Measurements from ENCODE around the gene ADAMTS12. TPM values are rescaled to one million over a fixed set of nuclear protein-coding genes. Genes with fewer than 3 reads are reported as not detected.
"Not testable (repeated sequence)": the region's sequence is repeated elsewhere in the genome, so short reads cannot be mapped to it uniquely, and the experiment has no call there.

ADAMTS12 gene
- total RNA-seq, 1 experiment from 2014 or later, result 1.2 TPM

DNA sequence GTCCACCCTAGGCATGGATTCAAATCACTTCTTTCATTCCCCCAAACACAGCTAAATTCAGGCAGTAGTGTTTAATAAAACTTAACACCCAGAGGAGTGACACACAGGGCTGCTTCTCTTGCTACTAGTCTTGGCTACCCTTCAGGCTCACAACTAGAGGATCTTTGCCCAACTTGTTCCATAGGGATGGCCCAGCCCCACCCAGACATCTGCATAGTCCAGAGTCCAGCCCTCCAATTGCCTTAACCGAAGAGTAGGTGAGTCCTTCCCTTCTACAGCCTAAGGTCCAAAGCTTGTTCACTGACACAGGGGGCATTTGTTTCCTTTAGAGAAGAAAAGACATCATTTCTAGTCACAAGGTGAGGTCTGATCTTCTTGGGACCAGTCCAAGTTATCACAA lies 29.2 kb upstream of the ADAMTS12 start:
- BruUV-seq (replicated peaks), result no TSS peak
- Mint-ChIP-seq H3K9me3 (ENCODE audit: low read depth, unreplicated experiment) (peaks cover 7% of the 10 kb centered on the region), H3K27ac (ENCODE audit: unreplicated experiment) (no peak overlapping the region), H3K27me3 (ENCODE audit: unreplicated experiment) (peaks cover 42% of the 10 kb centered on the region), H3K4me1 (ENCODE audit: low read depth, unreplicated experiment) (no peaks in the 10 kb centered on the region), H3K36me3 (ENCODE audit: insufficient read depth, unreplicated experiment) (no peaks in the 10 kb centered on the region), H3K4me3 (ENCODE audit: low read depth, unreplicated experiment) (no peak overlapping the region)
- TF ChIP-seq, protein P1, sequence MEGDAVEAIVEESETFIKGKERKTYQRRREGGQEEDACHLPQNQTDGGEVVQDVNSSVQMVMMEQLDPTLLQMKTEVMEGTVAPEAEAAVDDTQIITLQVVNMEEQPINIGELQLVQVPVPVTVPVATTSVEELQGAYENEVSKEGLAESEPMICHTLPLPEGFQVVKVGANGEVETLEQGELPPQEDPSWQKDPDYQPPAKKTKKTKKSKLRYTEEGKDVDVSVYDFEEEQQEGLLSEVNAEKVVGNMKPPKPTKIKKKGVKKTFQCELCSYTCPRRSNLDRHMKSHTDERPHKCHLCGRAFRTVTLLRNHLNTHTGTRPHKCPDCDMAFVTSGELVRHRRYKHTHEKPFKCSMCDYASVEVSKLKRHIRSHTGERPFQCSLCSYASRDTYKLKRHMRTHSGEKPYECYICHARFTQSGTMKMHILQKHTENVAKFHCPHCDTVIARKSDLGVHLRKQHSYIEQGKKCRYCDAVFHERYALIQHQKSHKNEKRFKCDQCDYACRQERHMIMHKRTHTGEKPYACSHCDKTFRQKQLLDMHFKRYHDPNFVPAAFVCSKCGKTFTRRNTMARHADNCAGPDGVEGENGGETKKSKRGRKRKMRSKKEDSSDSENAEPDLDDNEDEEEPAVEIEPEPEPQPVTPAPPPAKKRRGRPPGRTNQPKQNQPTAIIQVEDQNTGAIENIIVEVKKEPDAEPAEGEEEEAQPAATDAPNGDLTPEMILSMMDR (IDR thresholded peaks at IDR 0.05; ENCODE audit: unreplicated experiment), result no peak
- intact Hi-C loops (cut with micrococcal nuclease; ENCODE audit: unreplicated experiment), result no loop called here
- CTCF ChIA-PET, result no interaction called here
- DNase-seq, result no peak

DNA sequence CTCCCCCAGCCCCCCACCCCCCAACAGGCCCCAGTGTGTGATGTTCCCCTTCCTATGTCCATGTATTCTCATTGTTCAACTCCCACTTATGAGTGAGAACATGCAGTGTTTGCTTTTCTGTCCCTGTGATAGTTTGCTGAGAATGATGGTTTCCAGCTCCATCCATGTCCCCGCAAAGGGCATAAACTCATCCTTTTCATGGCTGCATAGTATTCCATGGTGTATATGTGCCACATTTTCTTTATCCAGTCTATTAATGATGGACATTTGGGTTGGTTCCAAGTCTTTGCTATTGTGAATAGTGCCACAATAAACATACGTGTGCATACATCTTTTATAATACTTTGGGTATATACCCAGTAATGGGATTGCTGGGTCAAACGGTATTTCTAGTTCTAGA lies 23.1 kb upstream of the ADAMTS12 start:
- BruUV-seq (replicated peaks); H3K36me3 Mint-ChIP-seq (ENCODE audit: insufficient read depth, unreplicated experiment); CTCF ChIA-PET; H3K9me3 Mint-ChIP-seq (ENCODE audit: low read depth, unreplicated experiment); H3K4me1 Mint-ChIP-seq (ENCODE audit: low read depth, unreplicated experiment); H3K4me3 Mint-ChIP-seq (ENCODE audit: low read depth, unreplicated experiment); DNase-seq; intact Hi-C loops (cut with micrococcal nuclease; ENCODE audit: unreplicated experiment); H3K27ac Mint-ChIP-seq (ENCODE audit: unreplicated experiment): not testable (repeated sequence)
- peaks cover 11% of the 10 kb centered on the region for H3K27me3 Mint-ChIP-seq (ENCODE audit: unreplicated experiment)

DNA sequence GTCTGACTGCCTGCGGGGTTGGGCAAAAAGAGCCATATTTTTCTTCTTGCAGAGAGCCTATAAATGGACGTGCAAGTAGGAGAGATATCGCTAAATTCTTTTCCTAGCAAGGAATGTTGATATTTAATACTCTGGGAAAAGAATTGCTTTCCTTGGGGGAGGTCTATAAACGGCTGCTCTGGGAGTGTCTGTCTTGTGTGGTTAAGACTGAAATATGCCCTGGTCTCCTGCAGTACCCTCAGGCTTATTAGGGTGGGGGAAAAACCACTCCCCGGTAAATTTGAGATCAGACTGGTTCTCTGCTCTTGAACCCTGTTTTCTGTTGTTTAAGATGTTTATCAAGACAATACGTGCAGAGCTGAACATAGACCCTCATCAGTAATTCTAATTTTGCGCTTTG lies 14.5 kb upstream of the ADAMTS12 start:
- intact Hi-C loops (cut with micrococcal nuclease; ENCODE audit: unreplicated experiment); H3K36me3 Mint-ChIP-seq (ENCODE audit: insufficient read depth, unreplicated experiment); H3K27me3 Mint-ChIP-seq (ENCODE audit: unreplicated experiment); H3K4me3 Mint-ChIP-seq (ENCODE audit: low read depth, unreplicated experiment); BruUV-seq (replicated peaks); H3K4me1 Mint-ChIP-seq (ENCODE audit: low read depth, unreplicated experiment); H3K9me3 Mint-ChIP-seq (ENCODE audit: low read depth, unreplicated experiment); DNase-seq; H3K27ac Mint-ChIP-seq (ENCODE audit: unreplicated experiment): not testable (repeated sequence)
- CTCF ChIA-PET, result interaction anchor here (1.0 kb wide), 1 partner anchor 17 kb away, joined by 3 read pairs; no protein-coding TSS in a partner anchor

DNA sequence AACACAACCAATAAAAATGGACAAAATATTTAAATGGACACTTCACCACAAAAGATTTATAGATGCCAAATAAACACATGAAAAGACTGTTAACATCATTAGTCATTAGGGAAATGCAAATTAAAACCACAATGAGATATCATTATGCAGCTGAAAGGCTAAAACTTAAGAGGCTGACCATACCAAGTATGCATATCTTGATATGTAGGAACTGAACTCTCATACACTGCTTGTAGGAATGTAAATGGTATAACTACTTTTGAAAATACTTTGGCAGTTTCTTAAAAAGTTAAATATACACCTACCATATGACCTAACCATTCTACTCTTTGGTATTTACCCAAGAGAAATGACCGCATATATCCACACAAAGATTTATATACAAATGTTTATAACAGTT lies 13.6 kb upstream of the ADAMTS12 start:
- CTCF ChIA-PET, result no interaction called here
- no peak overlapping the region for H3K4me3 Mint-ChIP-seq (ENCODE audit: low read depth, unreplicated experiment)
- peaks cover 9% of the 10 kb centered on the region for H3K4me1 Mint-ChIP-seq (ENCODE audit: low read depth, unreplicated experiment)
- H3K36me3 Mint-ChIP-seq (ENCODE audit: insufficient read depth, unreplicated experiment), result no peaks in the 10 kb centered on the region
- no peak overlapping the region for H3K27ac Mint-ChIP-seq (ENCODE audit: unreplicated experiment)
- DNase-seq, result no peak
- TF ChIP-seq, protein P1 (IDR thresholded peaks at IDR 0.05; ENCODE audit: unreplicated experiment), result no peak
- BruUV-seq (replicated peaks), result no TSS peak
- intact Hi-C loops (cut with micrococcal nuclease; ENCODE audit: unreplicated experiment), result no loop called here
- no peaks in the 10 kb centered on the region for H3K27me3 Mint-ChIP-seq (ENCODE audit: unreplicated experiment)
- H3K9me3 Mint-ChIP-seq (ENCODE audit: low read depth, unreplicated experiment), result peaks cover 5% of the 10 kb centered on the region

DNA sequence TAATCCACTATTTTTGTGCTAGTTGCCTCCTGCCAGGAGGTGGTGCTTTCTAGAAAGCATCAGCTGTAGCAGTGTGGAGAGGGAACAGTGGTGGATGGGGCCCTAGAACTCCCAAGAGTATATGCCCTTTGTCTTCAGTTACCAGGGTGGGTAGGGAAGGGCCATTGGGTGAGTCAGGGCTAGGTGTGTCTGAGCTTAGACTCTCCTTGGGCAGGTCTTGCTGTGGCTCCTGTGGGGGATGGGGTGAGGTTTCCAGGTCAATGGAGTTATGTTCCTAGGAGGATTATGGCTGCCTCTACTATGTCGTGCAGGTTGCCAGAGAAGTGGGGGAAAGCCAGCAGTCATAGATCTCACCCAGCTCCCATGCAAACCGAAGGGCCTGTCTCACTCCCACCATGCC lies 11.3 kb upstream of the ADAMTS12 start:
- Mint-ChIP-seq H3K4me1 (ENCODE audit: low read depth, unreplicated experiment) (peaks cover 9% of the 10 kb centered on the region), H3K9me3 (ENCODE audit: low read depth, unreplicated experiment) (peaks cover 5% of the 10 kb centered on the region), H3K4me3 (ENCODE audit: low read depth, unreplicated experiment) (no peak overlapping the region), H3K27me3 (ENCODE audit: unreplicated experiment) (no peaks in the 10 kb centered on the region), H3K27ac (ENCODE audit: unreplicated experiment) (no peak overlapping the region), H3K36me3 (ENCODE audit: insufficient read depth, unreplicated experiment) (no peaks in the 10 kb centered on the region)
- intact Hi-C loops (cut with micrococcal nuclease; ENCODE audit: unreplicated experiment), result no loop called here
- TF ChIP-seq, protein P1 (IDR thresholded peaks at IDR 0.05; ENCODE audit: unreplicated experiment), result no peak
- no TSS peak for BruUV-seq (replicated peaks)
- peak; percentile 48 for DNase-seq
- CTCF ChIA-PET, result interaction anchor here (1.1 kb wide), 1 partner anchor 9 kb away, joined by 4 read pairs; no protein-coding TSS in a partner anchor

All from Calu3 (cell line).